HG03280 (cell line): ENCODE results near the gene DYNC1LI2.
"Not testable (repeated sequence)": the region's sequence is repeated elsewhere in the genome, so short reads cannot be mapped to it uniquely, and the experiment has no call there.

ENCODE experiments used
- ATAC-seq: cut with Tn5 transposase; IDR thresholded peaks from one replicate; pipeline ENCODE4 v1.9.1; 2021; ENCODE audit warnings: mild to moderate bottlenecking, moderate library complexity; ENCODE audit not compliant: unreplicated experiment

The DYNC1LI2 gene

DNA sequence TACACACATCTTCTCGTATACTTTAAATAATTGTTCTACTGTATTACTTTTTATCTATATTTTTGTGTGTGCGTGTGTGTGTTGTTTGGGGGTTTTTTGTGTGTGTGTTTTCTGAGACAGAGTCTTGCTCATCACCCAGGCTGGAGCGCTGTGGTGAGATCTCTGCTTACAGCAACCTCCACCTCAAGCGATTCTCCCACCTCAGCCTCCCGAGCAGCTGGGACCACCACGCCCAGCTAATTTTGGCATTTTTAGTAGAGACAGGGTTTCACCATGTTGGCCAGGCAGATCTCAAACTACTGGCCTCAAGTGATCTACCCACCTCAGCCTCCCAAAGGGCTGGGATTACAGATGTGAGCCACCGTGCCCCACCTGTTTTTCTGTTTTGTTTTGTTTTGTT lies 53.4 kb downstream of the DYNC1LI2 start:
- no peak for ATAC-seq

DNA sequence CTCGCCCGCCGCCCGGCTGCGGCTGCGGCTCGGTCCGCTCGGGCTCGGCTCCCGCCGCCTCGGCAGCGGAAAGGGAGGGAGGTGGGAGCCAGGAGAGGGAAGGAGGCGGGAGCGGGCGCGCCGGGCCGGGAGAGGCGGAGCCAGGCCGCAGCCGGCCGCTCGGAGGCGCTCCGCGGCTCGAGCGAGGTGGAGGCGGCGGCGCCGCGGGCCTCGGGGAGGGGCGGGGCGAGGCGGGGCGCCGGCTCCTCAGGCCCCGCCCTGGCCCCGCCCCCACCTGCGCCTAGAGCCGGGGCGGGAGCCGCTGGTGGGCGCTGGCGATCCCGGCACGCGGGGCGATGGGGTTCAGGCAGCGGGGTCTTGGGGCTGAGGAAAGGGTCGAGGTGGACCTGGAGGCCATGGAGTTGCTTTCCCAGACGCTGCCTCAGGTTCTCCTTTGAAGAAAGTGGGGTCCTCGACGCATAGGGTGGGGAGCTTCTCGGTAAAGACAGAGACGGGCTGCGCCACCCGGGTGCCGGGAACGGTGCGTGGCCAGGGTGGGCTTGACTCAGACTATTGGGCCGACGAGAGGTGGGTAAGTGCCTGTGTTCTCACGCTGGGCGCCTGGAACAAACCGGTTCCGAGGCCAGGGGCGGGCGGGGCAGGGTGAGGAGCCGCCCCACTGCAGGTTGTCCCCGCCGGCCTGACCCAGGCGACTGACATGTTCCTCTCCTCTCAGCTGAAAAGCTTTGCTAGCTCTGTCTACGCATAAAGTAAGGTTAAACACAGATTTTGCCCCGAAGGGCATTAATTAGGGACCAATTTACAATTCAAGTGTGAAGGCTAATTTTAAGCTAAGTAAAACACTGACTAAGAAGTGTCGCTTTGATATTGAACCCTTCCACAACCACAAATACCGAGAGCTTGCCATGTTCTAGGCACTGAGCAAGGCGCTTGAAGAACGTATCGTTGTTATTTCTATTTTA lies 54.5 kb downstream of the DYNC1LI2 start, which contains the start of gene CMTM4:
Gene CMTM4 (minus strand): TSS at position 75 of the 962 bp plus-strand sequence. CDS start 218 bp downstream, outside the sequence.
- peak; percentile 96 for ATAC-seq

DNA sequence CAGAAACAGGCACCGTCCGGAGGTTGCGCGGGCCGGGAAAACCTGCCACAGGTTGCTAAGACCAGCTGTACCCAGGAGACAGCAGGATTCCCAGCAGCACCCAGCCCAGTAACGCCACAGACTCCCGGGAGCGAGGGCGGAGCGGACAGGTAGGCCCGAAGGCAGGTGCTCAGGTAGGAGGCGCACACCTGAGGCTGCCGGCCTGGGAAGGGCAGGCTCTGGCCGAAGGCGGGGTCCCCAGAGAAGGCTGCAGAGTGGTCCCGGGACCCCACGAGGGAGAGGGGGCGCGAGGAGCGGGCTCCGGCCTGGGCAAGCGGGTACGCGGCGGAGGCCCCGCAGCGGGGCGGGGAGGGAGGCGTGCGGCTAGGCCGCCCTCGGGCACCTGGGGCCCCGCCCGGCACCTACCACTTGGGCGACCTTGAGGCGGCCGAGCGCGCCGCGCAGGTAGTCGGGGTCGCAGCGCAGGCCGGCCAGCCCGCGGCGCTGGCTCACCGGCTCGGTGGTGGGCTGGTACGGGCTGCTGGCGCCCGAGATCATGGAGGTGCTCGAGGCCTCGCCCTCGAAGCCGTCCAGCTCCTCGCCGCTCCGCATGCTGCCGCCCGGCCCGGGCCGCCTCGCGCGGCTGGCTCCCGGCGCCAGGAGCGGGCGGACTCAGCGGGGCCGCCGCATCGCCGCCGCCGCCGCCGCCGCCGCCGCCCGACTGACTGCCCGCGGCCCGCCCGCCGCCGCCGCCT lies 55.3 kb downstream of the DYNC1LI2 start:
- peak; percentile 53 for ATAC-seq

DNA sequence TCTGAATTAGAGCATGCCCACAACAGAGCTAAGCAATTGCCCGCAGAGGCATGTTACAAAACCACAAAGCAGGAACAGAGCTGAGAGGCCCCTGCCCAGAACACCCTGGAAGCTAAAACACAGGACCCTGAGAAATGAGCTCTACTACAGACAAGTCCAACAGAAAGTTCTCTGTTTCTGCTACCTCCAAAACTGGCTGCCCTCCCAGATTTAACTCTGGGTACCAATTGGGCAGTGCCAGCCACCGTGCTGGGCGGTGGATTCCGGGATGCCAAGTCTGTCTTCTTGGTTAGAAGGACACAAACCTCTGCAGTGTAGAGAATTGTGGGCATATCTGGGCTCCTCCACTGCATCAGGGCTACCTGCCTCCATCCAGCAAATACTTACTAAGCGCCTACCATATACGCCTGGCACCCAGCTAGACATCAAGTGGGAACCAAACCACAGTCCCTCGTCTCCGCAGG lies 55.9 kb downstream of the DYNC1LI2 start:
- no peak for ATAC-seq

DNA sequence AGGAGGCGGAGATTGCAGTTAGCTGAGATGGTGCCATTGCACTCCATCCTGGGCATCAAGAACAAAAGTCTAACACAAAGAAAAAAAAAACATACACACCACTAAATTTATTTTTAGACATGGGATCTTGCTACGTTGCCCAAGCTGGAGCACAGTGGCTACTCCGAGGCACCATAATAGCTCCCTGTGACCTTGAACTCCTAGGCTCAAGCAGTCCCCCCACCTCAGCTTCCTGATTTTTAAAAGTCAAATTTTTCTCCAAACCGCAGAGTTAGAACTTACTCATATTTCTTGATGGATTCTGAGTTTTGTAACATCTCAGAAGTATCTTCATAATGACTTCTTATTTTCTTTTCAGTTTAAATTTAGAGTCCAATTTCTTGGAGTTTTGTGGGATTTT lies 58.3 kb downstream of the DYNC1LI2 start:
- ATAC-seq = no peak

GRCh38 chr16:66692341-66692740 lies 59.1 kb downstream of the DYNC1LI2 start:
- ATAC-seq = no peak

- no peak for ATAC-seq
Measured at GRCh38 chr16:66691234-66691633, 60.2 kb downstream of the DYNC1LI2 start.

GRCh38 chr16:66690106-66690847 lies 61.1 kb downstream of the DYNC1LI2 start:
- no peak for ATAC-seq

GRCh38 chr16:66689282-66689681 lies 62.1 kb downstream of the DYNC1LI2 start:
- ATAC-seq = no peak

GRCh38 chr16:66687906-66688625 lies 63.3 kb downstream of the DYNC1LI2 start:
- no peak for ATAC-seq

DNA sequence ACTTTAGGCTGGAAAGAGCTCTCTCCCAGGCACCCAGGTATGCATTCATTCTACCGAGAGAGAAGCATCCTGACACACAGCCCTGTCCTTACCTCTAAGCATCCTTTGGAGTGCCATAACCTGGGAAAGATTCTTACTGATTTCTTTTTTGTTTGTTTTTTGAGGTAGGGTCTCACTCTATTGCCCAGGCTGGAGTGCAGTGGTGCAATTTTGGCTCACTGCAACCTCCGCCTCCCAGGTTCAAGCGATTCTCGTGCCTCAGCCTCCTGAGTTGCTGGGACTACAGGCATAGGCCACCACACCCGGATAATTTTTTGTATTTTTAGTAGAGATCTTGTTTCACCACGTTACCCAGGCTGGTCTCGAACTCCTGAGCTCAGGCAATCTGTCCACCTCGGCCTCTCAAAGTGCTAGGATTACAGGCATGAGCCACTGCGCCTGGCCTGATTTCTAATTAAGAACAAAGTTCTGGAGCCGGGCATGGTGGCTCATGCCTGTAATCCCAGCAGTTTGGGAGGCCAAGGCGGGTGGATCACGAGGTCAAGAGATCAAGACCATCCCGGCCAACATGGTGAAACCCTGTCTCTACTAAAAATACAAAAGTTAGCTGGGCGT lies 65.8 kb downstream of the DYNC1LI2 start:
- ATAC-seq = not testable (repeated sequence)

DNA sequence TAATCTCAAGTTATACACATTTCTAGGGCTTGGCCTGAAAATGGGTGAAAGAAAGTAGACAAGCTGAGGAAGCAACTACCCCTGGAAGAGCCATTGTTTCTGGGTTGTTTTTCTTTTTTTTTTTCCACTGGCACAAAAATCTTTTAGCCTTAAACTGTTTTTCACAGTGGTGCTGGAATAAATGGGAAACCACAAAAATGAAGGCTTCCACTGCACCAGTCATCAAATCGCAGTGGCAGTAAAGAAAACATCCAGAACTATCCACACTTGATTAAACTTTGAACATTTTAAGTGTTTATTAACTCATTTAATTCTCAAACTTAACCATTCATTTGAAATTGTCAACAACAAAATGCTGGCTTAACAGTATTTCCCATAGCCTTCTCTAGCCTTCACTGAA lies 69.1 kb downstream of the DYNC1LI2 start:
- no peak for ATAC-seq

- no peak for ATAC-seq
Measured at GRCh38 chr16:66681676-66682075, 69.7 kb downstream of the DYNC1LI2 start.

GRCh38 chr16:66678337-66678736 lies 73.1 kb downstream of the DYNC1LI2 start:
- no peak for ATAC-seq

DNA sequence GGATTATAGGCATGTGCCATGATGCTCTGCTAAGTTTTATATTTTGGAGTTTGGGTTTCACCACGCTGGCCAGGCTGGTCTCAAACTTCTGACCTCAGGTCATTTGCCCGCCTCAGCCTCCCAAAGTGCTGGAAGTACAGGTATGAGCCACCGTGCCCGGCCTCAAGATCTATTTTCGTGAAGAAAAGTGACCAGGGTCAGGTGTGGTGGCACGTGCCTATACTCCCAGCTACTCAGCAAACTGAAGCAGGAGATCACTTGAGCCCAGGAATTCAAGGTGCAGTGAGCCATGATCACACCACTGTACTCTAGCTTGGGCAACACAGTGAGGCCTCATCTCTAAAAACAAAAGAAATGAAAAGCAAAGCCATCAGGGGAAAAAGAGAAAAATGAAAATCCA lies 73.6 kb downstream of the DYNC1LI2 start:
- ATAC-seq = no peak

DNA sequence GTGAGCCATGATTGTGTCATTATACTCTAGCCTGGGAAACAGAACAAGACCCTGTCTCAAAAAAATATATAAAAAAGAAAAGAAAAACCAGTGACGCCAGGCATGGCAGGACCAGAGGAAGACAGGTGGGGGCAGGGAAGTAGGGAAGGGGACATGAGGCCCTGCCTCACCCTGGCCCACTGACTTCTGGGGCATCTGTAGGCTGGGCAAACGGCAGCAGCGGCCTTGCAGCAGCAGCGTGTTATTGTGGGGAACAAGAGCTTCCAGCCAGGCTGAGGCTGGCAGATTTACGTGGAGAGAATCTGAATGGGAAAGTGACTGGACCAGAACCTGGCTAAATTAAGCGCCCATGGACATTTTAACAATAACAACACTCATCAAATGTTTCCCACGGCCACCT lies 74.2 kb downstream of the DYNC1LI2 start:
- no peak for ATAC-seq

- ATAC-seq = no peak
Measured at GRCh38 chr16:66676599-66676998, 74.8 kb downstream of the DYNC1LI2 start.

DNA sequence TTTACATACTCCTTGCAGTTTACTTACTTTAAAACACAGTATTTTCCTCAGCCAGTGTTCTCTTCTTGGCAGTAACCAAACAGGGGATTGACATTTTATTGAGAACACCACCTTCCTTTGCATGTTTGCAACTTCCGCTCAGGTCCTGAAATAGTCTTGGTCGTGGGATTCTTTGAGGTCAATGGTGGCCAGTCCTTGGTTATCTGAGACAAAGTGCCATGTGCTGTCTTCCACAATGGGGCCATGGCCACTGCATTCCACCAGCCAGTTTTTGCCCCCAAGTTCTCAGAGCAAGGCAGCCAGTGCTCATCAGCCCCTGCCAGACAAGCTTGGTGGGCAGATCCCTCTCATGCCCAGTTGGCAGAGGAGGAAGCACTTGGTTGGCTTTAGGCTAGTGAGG lies 77.7 kb downstream of the DYNC1LI2 start:
- ATAC-seq = no peak
